ENCODE results near the gene RAD51B.
"Not testable (repeated sequence)": the region's sequence is repeated elsewhere in the genome, so short reads cannot be mapped to it uniquely, and the experiment has no call there.

RAD51B gene

GRCh38 chr14:67816326-67817002 lies 3.1 kb upstream of the RAD51B start, which contains the start of gene ZFYVE26:
Gene ZFYVE26 (minus strand): TSS chr14:67816590. CDS start chr14:67815963, 627 bp downstream.
- H3K4me3 ChIP-seq (ENCODE audit: low read depth, low read length), result peak within 1 kb of the TSS; percentile 87
- TF ChIP-seq CTCF (IDR thresholded peaks at IDR 0.05; ENCODE audit: low read depth, low read length), result no peak

GRCh38 chr14:67817750-67818438 lies 1.7 kb upstream of the RAD51B start:
- TF ChIP-seq CTCF (IDR thresholded peaks at IDR 0.05; ENCODE audit: low read depth, low read length), result no peak

GRCh38 chr14:67818476-67818875 lies 1.1 kb upstream of the RAD51B start:
- H3K4me3 ChIP-seq (ENCODE audit: low read depth, low read length), result not testable (repeated sequence)

More at GRCh38 chr14:67817750-67818438, 1.7 kb upstream of the RAD51B start:
- H3K4me3 ChIP-seq (ENCODE audit: low read depth, low read length), result no peak overlapping the region

- peak overlapping the region; percentile 94 for H3K4me3 ChIP-seq (ENCODE audit: low read depth, low read length)
- no peak for TF ChIP-seq CTCF (IDR thresholded peaks at IDR 0.05; ENCODE audit: low read depth, low read length)
These were observed 921 bp downstream of the RAD51B start for GRCh38 chr14:67820428-67820971.

- H3K4me3 ChIP-seq (ENCODE audit: low read depth, low read length), result no peak overlapping the region
- TF ChIP-seq CTCF (IDR thresholded peaks at IDR 0.05; ENCODE audit: low read depth, low read length), result no peak
These were observed 1.5 kb downstream of the RAD51B start for GRCh38 chr14:67821121-67821520.

- no peak for TF ChIP-seq CTCF (IDR thresholded peaks at IDR 0.05; ENCODE audit: low read depth, low read length)
These were observed 11.5 kb downstream of the RAD51B start for GRCh38 chr14:67831113-67831512.

GRCh38 chr14:67833403-67833802 lies 13.8 kb downstream of the RAD51B start:
- TF ChIP-seq CTCF (IDR thresholded peaks at IDR 0.05; ENCODE audit: low read depth, low read length), result no peak

More at GRCh38 chr14:67831113-67831512, 11.5 kb downstream of the RAD51B start:
- H3K4me3 ChIP-seq (ENCODE audit: low read depth, low read length), result no peak overlapping the region

More at GRCh38 chr14:67833403-67833802, 13.8 kb downstream of the RAD51B start:
- no peak overlapping the region for H3K4me3 ChIP-seq (ENCODE audit: low read depth, low read length)
